ENCODE measurements around the gene MFRP.
A peak's percentile ranks its signal among the peaks of the same experiment; 100 is the strongest.

Gene MFRP

GRCh38 chr11:119341222-119342022, 5.1 kb downstream of the MFRP start:
- no peak for TF ChIP-seq CTCF (IDR thresholded peaks at IDR 0.05; ENCODE audit: low read depth, low read length)
- H3K9me3 ChIP-seq: no peaks in the 10 kb centered on the region
- no peak for DNase-seq
- no peaks in the 10 kb centered on the region for H3K36me3 ChIP-seq
- H3K27me3 ChIP-seq: peaks cover 19% of the 10 kb centered on the region
- no peak overlapping the region for H3K4me3 ChIP-seq (ENCODE audit: low read depth, low read length)
- H3K4me1 ChIP-seq: peaks cover 3% of the 10 kb centered on the region

GRCh38 chr11:119340335-119341221, 5.9 kb downstream of the MFRP start, which contains the start of gene C1QTNF5:
Gene C1QTNF5, minus strand, starts transcription at chr11:119340883. Its CDS starts 486 bp downstream, at chr11:119340397.
- no peak for DNase-seq
- Histone ChIP-seq H3K4me1 (peaks cover 3% of the 10 kb centered on the region), H3K27me3 (peaks cover 19% of the 10 kb centered on the region), H3K9me3 (no peaks in the 10 kb centered on the region), H3K4me3 (ENCODE audit: low read depth, low read length) (peak within 1 kb of the TSS; percentile 40), H3K36me3 (no peaks in the 10 kb centered on the region)
- no peak for TF ChIP-seq CTCF (IDR thresholded peaks at IDR 0.05; ENCODE audit: low read depth, low read length)

GRCh38 chr11:119339589-119340334, 6.7 kb downstream of the MFRP start:
- Histone ChIP-seq H3K4me1 (peaks cover 3% of the 10 kb centered on the region), H3K9me3 (no peaks in the 10 kb centered on the region), H3K36me3 (no peaks in the 10 kb centered on the region), H3K4me3 (ENCODE audit: low read depth, low read length) (peak overlapping the region; percentile 40), H3K27me3 (peaks cover 19% of the 10 kb centered on the region)
- TF ChIP-seq CTCF (IDR thresholded peaks at IDR 0.05; ENCODE audit: low read depth, low read length): peak; percentile 71
- DNase-seq: peak; percentile 76

- no peak overlapping the region; the same call in 1 of the 2 replicates for H3K4me3 ChIP-seq (ENCODE audit: low read depth, low read length)
- H3K36me3 ChIP-seq: no peaks in the 10 kb centered on the region
- H3K27me3 ChIP-seq: peaks cover 19% of the 10 kb centered on the region
- TF ChIP-seq CTCF (IDR thresholded peaks at IDR 0.05; ENCODE audit: low read depth, low read length): no peak
- H3K4me1 ChIP-seq: peaks cover 3% of the 10 kb centered on the region
- no peaks in the 10 kb centered on the region for H3K9me3 ChIP-seq
- no peak for DNase-seq
These were observed 7.4 kb downstream of the MFRP start for GRCh38 chr11:119338965-119339588.

GRCh38 chr11:119338318-119338890, 8.1 kb downstream of the MFRP start:
- Histone ChIP-seq H3K4me1 (peaks cover 3% of the 10 kb centered on the region), H3K4me3 (ENCODE audit: low read depth, low read length) (peak overlapping the region; percentile 29), H3K9me3 (no peaks in the 10 kb centered on the region), H3K27me3 (peaks cover 19% of the 10 kb centered on the region), H3K36me3 (no peaks in the 10 kb centered on the region)
- TF ChIP-seq CTCF (IDR thresholded peaks at IDR 0.05; ENCODE audit: low read depth, low read length): peak; percentile 95
- DNase-seq: peak; percentile 78

Data from BE2C (cell line).